Left renal cortex interstitium (tissue), 4 donors: ENCODE measurements around the gene TMEM37. TPM values are rescaled to one million over a fixed set of nuclear protein-coding genes. Genes with fewer than 3 reads are reported as not detected.

Experiments used
- DNase-seq, 4 donors: peaks; one replicate each; pipeline ENCODE4 v3.0.0-alpha.2; 2013; ENCODE audit warnings: low read depth in 4 of 4, low spot score in 2 of 4, missing footprints in 1 of 4
- polyA plus RNA-seq, 4 donors: library from polyadenylated mRNA; unstranded; fragments of 120-200 nt; gene quantifications; one replicate each; pipeline ENCODE4 v1.2.1, GENCODE V29; 2013; ENCODE audit not compliant: insufficient read length in 4 of 4

TMEM37 gene
- polyA plus RNA-seq, 4 donors: 45.1 to 63.1 (median 59.9) TPM

DNA sequence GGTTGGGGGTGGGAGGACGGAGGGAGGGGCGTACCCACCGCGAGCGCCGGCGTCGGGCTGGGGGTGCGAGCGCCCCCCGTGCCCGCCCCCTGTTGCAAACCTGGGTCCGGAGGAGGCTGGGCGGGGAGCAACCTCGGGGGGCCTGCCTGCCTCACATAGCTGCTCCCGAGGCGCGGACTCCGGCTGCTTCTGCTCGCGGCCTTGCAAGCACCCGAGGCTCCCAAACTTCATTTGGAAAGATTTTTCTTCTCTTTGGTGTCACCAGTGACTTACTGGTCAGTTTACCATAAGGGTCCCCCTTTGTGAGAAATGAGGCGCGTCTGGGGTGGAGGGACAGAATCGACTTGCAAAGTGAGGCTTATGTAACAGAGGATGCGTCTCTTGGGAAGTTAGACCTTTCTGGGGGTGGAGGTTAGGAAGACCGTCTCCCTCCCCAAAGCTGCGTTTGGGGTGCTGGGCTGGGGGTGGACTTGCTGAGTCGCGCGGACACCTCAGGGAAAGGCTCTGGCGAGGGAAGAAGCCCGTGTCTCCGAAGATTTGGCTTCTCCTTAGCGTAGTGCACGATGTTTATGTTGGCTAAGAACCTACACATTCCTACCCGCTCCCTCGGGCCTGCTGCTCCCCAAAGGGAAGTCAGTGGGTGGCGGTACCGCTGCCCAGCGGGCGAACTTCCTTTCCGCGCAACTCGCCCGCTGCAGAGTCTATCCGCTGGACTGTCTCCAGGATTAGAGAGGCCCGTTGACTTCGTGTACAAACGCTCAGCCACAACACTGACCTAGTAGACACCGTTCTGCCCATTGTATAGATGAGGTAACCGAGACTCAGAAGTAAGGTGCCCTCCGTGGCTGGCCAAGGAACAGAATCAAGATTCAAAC lies 559 bp downstream of the TMEM37 start:
- no peak for DNase-seq

DNA sequence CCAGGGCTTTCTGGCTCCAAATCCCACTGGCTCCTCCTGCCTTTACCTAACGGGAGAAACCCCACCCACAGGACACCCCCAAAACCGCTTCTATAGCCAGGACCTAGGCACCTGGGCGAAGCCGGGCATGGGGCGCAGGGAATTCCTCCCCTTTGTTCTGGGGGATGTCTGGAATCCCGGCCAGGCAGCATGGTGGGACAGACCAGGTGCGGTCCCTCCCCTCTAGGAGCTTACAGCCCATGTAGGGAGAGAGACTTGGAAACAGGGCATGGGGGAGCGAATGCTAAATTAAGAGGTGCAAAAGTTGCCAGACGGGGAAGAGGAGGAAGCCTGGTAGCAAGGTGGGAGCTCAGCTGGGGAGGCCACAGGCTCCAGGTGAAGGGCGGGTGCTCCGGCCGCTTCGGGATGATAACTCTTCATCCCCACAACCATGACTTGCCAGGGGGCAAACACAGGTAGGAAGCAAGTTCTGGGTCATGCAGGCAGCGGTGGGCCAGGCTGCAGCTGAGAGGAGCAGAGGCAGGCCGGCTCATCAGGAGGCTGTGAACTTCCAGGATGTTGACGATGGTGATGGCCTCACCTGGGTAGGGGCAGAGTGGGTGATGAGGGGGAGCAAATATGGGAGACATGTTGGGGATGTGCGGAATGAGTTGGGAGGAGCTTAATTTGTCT lies 1.3 kb downstream of the TMEM37 start:
- no peak for DNase-seq

DNA sequence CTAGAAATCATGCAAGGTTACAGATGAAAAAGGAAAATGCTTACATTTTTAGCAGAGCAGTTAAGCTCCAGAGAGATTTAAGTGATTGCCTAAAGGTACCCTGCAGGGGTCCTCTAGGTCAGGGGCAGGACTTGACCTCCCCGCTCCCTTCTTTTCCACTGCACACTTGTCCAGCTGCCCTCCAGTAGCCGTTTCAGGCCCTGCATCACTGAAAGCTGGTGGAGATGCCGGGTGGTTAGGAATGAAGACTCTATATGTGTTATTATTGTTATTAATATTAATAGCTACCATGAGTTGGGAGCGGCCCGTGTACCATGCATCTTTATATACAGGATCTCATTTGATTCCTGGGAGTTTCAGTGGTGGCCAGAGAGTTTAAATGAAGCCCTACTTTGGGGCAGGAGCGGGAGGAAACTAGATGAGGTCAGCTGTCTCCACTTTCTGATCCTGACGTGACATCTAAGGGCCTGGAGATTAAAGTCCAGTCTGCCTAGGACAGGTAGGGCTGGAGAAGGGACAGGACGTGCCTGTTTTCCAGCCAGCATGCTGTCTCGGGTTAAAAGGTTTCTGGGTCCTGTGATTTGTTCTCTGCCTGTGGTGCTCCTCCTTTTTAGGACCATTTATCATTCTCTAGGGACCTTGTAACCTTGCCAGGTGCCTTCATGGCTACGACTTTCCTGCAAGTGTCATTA lies 2.1 kb downstream of the TMEM37 start:
- DNase-seq: no peak

DNA sequence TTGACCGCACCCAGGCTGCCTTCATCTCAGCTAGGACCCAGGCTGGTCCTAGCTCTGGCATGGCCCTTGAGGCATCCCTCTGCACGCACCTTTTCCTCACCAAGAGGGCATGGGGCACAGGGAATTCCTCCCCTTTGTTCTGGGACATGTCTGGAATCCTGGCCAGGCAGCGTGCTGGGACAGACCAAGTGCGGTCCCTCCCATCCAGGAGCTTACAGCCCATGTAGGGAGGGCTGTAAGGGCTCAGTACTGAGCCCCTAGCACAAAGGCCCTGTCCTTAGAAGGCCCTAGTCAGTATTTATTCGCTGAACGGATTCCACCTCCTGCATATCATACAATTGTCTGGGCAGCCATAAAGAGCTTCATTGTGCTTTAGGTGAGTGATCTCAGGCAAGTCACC lies 3.0 kb downstream of the TMEM37 start:
- no peak for DNase-seq

DNA sequence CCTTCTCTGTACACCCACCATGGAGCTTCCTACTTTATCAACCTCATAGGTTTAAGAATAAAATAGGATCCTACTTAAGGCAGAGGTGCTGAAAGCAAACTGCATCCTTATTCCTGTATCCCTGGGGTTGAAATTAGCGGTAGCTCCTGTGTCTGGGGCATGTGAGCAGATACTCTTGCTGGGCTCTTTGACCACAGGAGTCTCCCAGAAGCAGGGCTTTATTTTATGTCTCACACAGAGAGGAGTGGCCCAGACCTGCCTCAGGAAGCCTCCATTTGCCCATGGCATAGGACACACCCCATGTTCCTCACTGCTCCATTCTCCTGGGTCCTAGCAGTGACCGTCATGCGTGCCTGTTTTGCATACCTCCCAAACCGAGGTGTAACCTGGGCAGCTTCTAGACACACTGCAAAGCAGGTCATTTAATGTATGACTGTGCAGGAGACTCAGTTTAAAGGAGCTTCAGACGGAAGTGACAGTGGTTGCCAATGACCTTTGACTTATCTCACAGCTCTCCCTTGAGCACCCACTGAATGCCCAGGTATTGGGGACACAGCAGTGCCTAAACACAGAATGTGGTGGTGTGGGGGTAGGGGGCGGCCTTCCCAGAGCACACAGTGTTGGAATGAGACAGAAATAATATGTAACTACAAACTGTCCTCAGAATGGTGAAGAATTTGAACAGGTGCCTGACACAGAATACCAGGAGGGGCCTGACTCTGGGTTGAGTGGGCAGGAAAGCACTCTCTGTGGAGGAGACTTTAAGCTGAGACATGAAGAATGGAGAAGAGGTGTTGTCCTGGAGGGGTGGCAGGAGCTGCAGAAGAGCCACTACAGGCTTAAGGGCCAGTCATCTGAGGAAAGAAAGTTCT lies 3.7 kb downstream of the TMEM37 start:
- DNase-seq: no peak

DNA sequence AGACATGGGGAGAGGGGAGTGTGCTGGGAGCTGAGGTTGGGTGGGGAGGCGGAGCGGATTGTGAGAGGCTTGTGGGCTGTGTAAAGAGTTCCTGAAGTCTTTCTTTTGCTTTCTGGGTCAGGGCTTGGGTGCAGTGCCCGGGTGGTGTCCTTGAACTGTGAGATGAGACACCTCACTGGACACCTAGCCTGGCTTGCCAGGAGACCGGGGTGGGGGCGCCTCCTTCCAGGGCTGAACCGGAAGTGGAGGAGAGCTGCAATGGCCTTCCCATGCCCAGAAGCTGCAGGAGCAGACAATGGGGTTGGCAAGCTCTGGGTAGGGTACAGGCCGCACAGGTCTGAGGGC lies 4.3 kb downstream of the TMEM37 start:
- no peak for DNase-seq

DNA sequence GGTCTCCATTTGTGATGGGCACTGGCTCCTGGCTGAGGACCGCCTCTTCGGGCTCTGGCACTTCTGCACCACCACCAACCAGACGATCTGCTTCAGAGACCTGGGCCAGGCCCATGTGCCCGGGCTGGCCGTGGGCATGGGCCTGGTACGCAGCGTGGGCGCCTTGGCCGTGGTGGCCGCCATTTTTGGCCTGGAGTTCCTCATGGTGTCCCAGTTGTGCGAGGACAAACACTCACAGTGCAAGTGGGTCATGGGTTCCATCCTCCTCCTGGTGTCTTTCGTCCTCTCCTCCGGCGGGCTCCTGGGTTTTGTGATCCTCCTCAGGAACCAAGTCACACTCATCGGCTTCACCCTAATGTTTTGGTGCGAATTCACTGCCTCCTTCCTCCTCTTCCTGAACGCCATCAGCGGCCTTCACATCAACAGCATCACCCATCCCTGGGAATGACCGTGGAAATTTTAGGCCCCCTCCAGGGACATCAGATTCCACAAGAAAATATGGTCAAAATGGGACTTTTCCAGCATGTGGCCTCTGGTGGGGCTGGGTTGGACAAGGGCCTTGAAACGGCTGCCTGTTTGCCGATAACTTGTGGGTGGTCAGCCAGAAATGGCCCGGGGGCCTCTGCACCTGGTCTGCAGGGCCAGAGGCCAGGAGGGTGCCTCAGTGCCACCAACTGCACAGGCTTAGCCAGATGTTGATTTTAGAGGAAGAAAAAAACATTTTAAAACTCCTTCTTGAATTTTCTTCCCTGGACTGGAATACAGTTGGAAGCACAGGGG lies 5.5 kb downstream of the TMEM37 start:
- DNase-seq: no peak

DNA sequence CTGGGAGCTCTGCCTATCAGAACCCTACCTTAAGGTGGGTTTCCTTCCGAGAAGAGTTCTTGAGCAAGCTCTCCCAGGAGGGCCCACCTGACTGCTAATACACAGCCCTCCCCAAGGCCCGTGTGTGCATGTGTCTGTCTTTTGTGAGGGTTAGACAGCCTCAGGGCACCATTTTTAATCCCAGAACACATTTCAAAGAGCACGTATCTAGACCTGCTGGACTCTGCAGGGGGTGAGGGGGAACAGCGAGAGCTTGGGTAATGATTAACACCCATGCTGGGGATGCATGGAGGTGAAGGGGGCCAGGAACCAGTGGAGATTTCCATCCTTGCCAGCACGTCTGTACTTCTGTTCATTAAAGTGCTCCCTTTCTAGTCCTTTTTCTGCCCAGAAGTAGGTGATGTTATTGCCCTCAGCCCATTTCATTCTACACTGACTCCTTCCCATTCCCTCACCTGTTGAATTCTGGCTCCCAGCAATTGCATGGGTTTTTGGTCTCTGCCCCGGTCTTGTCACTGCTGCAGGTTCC lies 6.5 kb downstream of the TMEM37 start:
- DNase-seq: no peak

DNA sequence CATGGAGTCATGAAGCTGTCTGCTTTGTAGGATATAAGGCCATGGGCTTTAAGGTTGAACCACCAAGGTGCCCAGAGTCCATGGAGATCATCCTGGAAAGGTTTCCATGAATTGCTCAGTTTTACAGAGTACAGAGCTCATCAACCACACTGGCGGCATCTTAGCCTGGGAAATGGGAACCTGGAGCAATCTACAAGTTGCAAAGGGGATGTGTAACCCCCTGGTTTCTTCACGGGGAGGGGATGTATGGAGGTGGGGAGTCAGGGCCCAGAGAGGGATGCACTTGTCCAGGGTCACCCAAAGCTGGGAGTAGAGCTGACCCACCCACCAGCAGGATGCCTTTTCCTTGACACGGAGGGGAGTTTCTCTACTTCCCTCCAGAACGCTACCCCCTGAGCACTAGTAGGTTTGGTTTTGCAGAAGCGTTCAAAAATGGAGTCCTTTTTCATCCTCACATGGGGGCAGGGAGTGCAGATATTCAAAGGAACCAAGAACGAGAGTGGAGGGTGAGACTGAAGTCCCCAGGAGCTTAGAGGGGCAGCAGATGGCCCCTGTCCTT lies 7.2 kb downstream of the TMEM37 start:
- no peak for DNase-seq

DNA sequence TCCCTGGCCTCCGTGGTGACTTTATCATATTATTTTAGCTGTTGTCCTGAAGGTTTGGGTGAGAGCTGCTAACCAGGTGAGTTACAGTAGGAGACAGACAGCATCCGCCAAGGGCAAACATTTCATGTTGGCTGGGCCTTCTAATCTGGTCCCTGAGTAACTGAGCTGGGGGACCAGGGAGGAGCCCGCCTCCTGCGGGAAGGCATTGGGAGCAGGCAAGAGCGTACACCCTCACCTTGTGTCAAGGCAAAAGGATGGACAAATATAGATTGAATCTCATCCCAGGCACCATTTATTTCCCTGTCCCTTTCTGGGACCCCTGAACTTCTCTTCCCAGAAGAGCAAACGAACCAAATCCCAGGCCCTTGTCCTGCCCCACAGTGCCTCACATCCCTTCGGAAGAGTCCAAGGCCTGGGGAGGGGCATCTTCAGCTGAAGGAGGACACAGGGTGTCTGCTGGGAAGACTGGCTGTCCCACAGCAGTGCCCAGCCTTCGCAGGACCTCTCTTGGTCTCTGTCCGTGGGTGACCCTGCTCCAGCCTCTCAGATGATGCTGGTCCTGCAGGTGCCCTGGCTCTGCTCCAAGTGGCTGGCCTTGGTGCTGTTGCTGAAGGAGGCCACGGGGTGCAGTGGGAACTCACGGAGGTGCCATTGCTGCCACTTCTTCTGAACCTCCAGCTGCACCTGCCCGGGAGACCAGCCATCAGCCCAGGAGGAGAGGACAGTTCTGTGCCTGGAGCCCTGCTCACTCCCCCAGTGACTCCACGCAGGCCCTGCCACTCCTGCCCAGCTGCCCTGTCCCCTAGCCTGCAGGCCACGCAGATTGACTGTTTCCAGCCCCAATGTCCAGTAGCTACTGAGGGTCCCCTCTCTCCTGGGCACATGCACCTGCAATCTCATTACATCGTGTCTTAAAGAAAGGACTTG lies 8.2 kb downstream of the TMEM37 start:
- DNase-seq: no peak

DNA sequence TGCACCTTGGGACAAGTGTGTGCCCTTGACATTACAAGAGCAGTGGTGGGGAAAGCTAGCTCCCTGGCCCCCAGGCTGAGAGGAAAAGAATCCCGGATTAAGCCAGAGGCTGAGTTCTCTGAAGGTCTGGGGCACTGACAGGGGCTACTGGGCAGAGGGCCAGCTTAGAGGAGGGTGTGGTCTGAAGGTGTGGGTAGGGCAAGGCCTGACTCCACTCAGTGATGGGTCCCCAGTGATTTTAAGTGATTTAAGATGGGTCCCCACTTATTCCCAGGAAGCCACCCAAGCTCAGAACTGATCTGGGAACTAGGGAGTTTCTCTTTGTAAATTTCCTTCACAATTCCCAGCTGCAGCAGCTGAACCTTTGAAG lies 8.8 kb downstream of the TMEM37 start:
- no peak for DNase-seq

DNA sequence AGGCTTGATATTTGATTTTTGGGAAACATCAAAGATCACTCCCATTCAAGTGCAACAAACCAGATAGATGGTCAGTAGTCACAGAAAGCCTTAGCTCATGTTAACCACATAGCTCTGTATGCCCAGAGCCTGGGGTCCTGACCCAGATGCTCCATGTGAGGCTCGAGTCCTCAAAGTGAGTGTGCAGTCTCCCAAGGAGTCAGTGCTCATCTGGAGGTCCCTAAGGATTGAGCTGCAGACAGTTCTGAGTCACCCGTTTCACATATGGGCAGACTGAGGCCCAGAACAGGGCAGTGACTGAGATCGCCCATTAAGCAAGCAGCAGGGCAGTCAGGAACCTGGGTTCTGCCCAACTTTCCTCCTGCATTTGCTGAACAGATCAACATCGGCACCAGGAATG lies 9.2 kb downstream of the TMEM37 start:
- DNase-seq: no peak

DNA sequence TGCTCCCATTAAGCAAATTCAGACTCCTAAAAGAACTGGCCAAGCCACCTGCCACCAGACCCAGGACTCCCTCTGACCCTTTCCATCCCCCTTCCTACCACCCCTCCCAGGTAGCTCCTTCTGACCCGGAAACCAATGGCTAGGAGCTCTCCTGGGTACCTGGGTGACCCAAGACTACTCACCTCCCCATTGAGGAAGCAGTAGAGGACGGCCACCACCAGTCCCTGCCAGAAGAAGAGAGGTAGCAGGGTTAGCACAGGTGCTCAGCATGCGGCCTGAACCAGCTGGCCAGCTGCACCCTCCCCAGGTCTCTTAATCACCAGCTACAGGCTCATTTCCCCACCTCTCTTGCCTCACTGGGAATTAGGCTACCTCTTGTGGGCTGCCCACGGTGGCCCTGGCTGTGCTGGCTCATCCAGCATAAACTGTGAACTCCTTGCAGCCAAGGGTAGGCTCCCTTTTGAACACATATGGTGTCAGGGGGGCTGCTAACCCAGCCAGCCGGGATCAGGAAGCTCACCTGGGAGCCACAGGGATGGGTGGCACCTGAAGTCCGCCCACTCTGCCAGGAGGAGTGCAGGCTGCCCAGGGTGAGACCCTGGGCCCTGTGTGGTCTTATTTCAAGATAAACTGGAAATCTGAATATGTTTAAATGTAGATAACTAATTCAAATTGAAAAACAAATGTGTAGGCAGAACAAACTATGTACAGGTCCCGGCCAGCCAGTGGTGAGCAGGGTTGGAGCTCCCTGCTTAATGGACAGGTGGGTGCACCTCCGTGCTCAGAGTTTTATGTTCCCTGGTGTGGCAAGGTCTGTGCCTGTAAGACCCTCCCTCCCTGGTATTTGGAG lies 9.9 kb downstream of the TMEM37 start:
- DNase-seq: no peak

DNA sequence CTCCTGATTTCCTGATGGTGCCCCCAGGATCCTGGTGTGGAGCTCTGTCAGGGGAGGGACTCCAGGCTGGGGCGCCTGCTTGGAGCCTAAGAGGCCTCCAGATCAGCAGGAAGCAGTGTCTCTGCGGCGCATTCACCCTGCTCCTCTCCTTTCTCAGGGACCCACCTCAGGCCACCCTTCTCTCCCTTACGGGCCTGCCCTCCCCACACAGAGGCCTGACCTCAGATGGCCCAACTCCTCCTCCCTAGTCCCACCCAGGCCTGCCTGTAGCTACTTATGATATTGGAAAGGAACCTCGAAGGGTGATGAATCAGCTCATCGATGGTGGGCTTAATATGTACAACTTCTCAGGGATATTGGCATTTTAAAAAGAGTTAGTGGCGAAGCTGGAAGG lies 10.6 kb downstream of the TMEM37 start:
- DNase-seq: no peak

DNA sequence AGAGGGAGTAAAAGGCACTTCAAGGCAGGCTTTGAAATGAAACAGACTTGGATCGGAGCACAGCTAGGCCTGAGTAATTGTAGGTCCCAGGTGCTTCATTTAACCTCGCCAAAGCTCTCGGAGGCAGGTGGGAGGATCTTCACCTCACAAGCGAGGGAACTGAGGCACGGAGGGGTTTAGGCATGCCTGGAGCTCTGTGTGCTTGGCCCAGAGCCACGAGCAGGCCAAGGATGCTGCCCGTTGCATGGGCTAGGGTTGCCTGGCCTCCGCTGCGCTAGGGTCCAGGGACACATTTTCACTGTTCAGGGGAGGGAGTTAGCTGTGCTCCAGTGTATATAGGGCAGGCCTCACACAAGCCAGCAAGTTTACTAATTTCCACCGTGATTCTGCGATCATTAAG lies 11.2 kb downstream of the TMEM37 start:
- no peak for DNase-seq

DNA sequence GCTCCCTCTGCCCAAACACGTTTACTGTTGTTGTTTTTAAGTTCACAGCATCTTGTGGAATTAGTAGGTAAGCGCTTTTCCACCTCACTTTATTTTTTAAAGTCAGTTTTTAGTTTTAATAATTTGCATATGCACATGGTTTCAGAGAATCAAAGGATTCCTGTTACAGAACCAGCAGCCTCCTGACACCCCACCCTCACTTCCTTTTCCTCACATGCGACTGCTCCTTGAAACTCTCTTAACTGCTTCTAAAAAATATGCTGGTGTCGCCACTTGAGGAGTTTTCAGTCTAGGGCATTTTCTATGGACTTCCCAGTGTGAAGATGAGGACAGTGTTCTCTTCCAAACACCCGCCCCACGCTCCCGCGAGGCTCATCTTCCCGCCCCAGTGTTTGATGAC lies 14.4 kb downstream of the TMEM37 start:
- no peak for DNase-seq

DNA sequence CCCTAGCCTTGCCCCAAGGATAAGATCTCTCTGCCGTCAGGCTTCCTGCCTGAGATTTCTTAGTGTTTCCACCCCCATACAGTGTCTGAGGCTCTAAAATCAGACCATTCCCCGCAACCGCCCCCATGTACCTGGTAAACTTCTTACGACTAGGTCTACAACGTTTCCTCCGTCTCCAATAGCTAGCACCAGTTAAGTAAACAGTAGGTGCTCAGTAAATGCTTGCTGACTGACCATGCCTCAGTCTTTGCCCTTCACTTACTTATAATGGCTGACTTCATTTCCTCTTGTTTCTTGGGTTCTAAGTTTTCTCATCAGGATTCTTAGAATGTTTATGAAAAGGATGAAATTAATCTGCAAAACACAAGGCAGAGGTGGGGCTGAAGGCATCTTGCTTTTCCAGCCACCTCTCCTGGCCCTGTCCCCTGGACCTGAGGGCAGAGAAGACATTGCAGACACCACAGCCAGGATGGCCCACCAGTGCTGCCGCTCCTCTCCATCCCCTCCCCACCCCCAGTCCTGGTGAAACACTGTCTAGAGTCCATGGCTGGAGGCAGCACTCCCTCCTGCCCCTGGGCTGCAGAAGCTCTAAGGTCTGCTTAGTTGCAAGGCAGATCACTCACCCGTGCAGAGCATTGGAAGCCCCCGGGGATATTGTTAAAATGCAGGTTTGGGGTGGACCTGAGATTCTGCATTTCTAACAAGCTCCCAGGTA lies 16.9 kb downstream of the TMEM37 start:
- DNase-seq: no peak
